ENCODE data around the gene SRCIN1.

GRCh38 chr17:38585056-38585917 is 20.5 kb downstream of the SRCIN1 start:
- no peak for TF ChIP-seq CTCF (conservative IDR thresholded peaks at IDR 0.05; ENCODE audit: low read depth, low read length)
- TF ChIP-seq EZH2phosphoT487 (IDR thresholded peaks at IDR 0.05; ENCODE audit: borderline replicate concordance, low read length), result no peak
- no peak for TF ChIP-seq EZH2 (IDR thresholded peaks at IDR 0.05; ENCODE audit: low read length, unreplicated experiment)

Data from PC-3 (cell line).